Hematopoietic multipotent progenitor cell treated with erythropoietin and hydrocortisone succinate and interleukin-3 and kit ligand, for 15 days (in vitro differentiated cells): ENCODE results near the gene EEF2.

Source experiments
- DNase-seq: peaks from one replicate; pipeline ENCODE4 v3.0.0-alpha.2; 2015; ENCODE audit warnings: low spot score

EEF2 gene

DNA sequence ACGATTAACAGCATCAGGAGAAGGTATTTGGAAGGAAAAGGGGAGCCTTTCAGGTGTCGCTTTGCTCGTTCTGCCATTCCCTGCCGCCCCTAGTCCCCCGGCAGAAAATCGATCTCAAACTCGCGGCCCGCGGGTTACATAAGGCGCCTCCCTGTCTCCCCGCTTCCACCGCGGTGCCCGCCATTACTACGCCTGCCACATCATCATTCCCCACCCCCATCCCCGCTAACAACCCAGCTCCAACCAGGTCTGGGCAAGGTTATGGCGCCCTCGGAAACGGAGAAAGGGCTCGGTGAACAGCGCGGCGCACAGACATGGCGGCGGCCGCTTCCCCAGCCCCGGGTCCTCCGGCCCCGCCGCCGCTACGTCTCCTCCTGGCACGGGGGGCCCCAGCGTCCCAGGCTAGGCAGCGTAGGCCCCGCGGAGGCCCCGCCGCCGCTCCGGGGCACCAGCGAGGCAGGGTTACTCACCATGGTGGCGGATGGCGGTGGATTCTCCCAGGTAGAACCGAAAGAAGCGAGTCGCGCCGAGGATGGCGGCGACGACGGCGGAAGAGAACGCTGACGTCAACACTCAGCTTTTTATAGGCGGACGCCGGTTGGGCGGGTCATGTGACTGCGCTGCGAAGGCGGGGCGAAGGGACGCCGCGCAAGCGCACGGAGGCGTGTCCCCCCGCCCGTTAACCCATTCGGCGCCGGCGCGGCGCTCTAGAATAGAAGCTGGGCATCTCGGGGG lies at the start of gene EEF2:
EEF2 (minus strand) TSS at position 556 of the 735 bp plus-strand sequence; CDS start at position 473, 83 bp downstream.
- DNase-seq: peak; percentile 96

DNA sequence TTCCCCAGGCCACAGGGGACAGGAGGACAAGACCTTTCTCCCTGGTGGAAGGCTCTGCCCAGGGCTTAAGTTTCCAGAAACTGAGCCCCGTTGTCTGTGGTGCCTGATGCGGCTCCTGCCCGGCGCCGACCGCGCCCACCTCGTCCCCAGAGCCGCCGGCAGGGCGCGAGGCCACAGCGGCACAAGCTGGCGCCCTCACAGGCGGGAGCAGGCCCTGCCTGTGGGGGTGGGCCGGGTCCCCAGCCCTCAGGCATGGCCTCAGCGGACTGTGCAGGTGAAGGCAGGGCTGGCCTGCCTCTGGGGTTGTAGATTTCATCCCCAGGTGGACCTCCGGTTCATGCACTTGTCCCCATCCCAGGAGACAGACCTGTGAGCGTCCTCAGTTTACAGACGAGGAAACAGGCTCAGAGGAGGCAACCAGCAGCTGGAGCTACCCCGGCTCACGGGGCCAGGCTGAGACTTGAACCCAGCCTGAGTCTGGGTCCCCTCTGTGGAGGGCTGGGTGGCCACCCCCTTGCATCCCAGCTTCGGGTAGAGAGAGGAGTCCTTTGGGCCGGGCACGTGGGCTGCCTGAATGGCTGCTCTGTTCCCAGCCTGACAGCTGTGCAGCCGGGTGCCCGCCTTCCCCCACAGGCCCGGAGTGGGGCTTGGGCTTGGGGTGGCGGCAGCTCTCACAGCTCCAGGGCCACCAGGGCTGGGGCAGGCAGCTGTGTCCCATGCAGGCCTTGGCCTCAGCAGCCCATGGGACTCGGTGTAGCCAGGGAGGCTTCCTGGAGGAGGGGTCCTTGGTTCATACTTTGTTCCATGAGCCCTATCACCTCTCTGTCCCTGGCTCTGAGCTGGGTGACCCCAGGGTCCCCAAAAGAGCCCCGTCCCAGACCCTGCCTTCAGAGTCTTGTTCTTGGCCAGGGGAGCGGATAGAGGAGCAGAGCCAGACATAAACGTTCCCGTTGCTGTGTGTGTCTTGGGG lies 49.1 kb upstream of the EEF2 start:
- DNase-seq: no peak

DNA sequence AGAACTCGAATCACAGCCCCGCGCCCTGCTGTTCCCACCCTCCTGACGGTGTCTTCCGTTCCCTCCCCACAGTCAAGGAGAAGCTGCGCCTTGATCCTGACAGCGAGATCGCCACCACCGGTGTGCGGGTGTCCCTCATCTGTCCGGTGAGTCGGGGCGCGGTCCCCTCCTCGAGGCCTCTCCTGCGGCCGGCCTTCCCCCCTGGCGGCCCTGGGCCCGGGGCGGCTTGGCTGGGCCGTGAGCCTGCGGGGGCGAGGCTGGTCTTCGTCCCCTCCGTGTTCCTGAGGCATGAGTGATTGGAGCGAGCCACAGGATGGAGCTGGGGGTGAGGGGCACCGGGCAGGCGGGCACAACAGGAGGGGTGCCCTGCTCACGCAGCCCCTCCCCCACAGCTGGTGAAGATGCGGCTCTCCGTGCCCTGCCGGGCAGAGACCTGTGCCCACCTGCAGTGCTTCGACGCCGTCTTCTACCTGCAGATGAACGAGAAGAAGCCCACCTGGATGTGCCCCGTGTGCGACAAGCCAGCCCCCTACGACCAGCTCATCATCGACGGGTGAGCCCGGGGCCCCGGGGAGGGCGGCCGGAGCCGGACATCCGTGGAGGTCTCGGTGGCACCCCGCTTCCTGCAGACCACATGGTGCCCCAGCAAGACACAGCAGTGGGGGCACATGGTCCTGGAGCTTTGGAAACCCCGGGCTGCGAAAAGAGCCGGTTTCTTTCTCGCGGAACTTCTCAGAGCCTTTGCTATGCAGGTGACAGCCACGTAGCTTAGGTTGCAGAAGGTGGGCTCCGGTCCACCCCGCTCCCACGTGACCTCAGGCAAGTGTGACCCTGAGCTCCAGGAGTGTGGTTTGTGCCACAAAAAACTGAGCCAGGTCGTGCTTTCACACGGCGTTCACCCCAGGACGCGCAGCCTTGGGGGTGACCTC lies 48.0 kb upstream of the EEF2 start:
- DNase-seq: no peak

DNA sequence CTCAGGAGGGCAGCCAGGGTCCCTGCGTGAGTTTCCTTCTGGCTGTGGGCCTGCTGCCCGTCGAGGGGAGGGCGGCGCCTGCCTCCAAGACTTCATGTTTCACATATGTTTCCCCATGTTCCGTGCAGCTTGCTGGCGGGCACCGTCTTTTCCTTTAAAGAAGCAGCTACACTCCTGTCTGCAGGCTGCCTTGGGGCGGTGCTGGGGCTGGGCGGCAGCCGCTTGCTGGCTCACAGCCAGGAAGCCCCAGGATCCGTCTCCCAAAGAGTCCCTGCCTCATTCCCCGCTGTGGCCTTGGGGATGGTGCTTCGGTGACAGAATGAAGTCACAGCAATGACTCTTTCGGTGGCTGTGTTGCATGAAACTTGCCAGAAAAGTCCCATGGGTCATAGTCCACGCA lies 47.2 kb upstream of the EEF2 start:
- no peak for DNase-seq

DNA sequence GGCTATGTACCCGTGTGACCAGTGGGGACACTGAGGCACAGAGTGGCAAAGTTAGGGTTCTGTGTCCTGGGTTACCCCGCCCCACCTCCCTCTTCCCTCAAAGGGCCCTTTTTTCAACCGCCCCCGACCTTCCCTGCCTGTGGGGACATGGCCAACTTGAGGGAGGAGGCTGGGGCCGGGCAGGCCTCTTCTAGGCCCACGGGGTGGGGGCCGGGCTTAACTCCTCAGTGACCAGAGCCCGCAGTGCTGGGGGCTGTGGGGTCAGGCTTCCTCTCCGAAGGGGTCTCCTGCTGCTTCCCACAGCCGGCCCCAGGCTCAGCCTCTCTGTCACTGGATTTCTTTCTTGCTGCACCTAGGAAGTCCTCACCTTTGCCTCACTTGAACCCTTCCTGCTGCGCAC lies 46.2 kb upstream of the EEF2 start:
- DNase-seq: no peak

DNA sequence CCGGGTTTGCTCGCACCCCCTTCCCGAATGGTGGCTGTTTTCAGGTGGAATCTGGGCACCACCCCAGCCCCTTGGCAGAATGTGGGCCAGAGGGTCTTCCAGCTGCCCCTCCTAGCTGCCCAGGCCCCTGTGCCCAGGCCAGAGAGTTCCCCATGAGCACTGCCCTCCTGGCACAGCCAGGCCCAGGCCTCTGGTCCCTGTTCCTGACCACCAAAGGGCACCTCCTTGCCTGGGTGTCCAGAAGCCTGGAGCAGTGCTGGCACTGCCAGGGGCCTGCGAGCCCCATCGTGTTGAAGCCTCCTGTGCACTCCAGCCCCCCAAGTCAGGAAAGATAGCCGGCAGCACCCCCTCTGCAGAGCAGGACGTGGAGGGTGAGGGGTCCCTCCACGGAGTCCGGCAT lies 45.7 kb upstream of the EEF2 start:
- no peak for DNase-seq

DNA sequence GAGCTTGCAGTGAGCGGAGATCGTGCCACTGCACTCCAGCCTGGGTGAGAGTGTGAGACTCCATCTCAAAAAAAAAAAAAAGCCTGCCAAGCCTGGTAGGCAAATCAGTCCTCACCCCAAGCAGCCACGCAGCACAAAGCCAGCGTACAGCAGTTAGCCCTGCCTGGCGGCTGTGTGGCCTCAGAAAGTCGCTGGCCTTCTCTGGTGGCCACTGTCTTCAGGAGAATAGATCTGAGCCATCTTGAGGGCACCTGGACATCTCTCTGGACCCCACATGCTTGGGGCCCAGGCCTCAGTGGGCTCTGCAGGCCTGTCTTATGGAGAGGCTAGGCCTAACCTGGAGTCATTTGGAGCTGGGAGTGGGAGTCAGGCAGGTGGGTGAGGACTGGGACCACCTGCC lies 45.3 kb upstream of the EEF2 start:
- DNase-seq: no peak

DNA sequence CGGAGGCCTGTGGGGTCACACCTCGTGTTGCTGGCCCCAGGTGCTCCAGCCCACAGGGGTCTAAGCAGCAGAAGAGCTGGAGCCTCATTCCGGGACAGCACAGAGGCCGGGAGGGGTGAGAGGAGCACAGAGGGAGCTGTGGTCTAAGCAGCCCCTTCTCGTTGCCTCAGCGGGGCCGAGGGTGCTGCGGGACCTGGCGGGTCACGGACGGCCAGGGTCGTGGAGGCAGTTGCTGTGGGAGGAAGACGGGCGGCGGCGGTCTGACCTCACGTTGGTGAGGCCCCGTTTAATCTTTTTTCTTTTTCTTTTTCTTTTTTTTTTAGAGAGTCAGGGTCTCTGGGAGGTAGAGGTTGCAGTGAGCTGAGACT lies 44.0 kb upstream of the EEF2 start:
- DNase-seq: no peak

DNA sequence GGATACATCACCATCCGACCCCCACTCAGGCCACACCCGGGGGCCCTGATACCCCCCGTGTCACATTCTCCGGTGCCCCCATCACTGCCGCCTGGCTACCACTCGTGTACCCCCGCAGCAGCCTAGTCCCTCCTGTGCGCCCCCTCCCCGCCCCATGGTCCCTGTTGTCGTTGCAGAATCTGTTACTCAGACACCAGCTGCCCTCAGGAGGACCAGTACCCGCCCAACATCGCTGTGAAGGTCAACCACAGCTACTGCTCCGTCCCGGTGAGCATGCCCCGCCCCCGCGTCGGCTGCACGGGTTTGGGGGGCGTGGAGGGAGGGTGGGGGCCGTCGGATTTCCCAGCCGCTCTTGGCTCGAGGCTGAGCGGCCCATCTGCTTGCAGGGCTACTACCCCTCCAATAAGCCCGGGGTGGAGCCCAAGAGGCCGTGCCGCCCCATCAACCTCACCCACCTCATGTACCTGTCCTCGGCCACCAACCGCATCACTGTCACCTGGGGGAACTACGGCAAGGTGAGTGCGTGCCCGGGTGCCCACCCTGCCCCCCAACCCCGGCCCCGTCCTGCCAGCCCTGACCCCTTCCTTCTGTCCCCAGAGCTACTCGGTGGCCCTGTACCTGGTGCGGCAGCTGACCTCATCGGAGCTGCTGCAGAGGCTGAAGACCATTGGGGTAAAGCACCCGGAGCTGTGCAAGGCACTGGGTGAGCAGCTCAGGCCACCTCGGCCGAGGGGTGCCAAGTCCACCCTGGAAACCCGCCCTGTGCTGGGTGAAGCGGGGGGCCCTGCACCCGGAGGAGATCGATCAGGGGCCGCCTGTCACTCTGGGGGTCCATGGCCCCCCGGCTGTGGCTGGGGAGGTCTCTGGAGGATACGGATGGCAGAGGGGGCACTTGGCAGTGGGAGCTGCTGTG lies 43.3 kb upstream of the EEF2 start:
- no peak for DNase-seq

DNA sequence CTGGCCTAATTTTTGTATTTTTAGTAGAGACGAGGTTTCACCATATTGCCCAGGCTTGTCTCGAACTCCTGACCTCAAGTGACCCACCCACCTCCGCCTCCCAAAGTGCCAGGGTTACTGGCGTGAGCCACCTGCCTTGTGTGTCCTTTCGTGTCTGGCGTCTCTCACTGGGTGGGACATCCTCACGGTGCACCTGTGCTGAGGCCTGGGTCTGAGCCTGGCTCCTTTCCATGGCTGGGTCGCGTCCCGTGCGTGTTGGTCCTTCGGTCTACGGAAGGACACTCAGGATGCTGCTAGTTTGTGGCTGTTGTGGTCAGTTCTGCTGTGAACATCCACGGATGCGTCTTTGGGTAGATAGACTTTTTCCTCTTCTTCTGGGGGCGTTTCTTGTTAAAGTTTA lies 41.9 kb upstream of the EEF2 start:
- DNase-seq: no peak

DNA sequence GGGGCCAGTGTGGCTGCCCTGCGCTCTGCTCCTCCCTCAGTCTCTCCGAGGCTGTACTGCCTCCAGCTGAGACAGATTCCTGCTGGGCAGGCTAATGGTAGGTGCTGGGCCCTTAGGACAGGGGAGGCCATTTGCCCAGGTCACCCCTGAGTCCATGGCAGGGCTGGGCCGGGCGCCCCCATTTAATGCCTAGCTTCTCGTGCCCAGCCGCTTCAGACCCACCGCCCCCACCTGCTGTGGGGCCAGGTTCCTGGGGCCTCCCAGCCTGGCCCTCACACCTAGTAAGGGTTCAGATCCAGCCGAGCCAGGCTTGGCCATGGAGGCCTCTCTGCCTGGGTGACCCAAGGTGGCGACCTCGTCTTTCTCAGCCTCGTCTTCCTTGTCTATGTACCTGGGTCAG lies 40.1 kb upstream of the EEF2 start:
- DNase-seq: no peak

DNA sequence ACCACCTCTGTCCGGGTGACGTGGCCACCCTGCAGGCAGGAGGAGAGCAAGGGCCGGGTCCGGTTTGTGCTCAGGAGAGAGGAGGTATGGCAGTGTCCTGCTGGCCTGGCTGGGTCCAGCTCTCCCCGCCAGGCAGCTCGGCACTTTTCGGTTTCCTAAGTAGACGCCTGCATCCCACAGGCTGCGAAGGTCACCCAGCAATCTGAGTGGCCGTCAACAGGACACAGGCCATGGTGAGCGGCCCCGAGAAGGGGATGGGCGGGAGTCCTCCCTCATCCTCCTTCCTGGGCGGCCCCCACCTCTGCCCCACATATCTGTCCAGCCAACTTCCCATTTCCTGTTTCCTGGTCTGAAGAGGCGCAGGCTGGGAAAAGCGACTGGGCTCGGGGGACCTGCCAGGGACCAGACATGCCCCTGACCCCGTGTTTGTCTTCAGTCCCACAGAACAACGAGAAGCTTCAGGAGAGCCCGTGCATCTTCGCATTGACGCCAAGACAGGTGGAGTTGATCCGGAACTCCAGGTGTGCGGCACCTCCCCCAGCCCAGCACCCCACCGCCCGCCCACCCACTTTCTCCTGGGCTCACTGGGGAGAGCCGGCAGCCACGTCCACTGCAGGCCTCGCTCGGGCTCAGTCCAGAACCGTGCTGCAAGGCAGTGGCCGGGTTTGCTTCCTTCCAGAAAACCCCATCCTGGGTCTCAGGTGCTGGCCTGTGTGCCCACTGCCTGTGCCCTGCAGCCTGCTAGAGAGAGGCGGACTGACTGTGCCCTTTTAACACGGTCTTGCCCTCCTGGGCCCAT lies 38.5 kb upstream of the EEF2 start:
- no peak for DNase-seq

DNA sequence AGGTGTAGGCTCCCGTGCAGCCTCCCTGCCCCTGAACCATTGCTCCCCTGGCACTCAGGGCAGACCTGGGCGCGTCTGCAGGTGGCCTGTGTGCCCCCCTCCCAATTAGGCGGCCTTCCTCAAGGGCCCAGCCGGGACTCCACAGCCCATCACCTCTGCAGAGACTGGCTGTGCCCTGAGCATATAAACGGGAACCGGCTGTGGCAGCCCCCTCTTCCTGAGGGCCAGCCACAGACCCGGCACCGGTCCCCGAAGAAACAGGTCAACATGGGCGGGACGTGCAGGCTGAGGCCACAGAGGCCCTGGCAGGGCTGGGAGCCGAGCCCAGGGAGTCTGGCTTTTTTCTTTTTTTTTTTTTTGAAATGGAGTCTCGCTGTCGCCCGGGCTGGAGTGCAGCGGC lies 34.3 kb upstream of the EEF2 start:
- no peak for DNase-seq

DNA sequence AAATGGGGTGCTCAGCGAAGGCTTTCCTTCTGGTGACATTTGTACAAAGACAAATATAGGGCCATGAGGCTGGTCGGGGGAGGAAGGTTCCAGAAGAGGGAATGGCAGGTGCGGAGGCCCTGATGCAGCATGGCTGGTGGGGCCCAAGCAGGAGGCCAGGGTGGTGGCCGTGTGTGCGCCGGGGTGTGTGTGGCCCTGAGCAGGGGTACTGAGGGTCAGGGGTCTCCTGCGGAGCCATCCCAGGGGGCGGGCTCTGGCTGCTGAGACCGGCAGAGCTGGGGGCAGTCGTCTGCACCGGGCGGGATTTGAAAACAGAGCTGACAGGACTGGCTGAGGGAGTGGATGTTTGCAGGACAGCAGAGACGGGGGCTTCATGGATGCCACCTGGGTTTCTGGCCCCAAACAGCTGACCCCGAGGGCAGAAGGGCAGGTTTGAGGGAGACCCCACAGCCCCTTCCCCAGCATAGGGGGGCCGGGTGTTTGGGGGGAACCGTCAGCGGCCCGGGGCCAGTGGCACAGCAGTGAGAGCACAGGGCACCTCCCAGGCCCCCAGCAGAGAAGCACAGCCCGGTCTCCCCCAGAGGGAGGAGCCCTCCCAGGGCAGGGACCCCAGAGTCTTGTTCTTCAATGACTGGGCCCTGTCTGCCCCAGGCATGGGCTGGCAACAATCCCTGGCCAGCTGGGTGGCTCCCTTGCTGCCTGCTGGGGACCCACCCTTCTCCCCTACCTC lies 33.7 kb upstream of the EEF2 start:
- DNase-seq: no peak

DNA sequence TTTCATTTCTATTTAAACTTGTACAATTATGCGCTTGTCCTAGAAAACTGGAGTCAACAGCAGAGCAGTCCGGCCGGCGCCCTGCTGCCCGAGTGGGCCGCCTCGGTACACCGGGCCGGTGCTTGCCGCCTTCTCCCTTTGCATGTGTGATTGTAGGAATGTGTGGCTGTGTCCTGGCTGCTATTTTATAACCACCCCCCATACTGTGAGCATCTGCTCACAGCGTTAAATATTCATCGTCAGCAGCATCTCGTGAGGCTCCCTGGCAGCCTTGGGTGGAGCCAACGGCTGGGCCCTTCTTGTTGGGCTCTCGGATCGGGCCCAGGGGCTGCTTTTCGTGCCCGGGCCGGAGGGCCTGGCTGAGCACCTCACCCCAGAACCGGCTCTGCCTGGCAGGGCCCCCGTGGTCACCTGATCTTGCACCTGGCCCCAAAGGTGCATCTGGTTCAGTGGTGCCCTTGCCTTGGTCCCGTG lies 32.9 kb upstream of the EEF2 start:
- DNase-seq: no peak

DNA sequence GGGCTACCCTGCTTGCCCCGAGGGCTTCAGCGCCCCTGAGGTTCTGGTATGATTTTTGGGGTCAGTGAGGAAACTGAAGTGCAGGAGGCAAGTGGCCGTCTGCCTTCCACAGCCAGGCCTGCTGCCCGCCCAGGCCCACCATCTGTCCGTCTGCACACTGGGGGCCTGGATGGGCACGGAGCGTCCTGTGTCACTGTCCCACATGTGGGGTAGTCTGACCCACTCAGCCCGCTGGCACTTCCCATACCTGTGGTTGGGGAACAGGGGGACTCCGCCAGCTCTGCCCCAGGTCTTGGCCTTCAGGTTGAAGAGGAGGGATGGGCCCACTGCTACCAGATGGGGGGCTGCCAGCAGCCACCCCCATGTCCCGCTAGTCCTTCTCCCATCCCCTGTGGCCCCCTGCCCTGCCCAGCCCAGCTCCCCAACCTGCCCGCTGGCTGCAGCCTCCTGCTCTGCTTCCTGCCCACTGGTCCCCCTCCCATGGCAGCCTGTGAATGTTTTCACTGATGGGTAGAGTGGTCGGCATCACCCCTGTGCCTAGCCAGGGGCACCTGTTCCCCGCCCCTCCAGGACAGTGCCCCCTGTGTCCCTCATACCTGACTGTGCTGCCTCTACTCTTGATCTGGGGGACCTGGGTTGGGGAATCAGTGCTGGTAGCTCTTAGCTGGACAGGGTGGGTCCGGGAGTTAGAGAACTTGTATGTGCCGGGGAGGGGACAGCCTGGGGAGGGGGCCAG lies 31.8 kb upstream of the EEF2 start:
- no peak for DNase-seq

DNA sequence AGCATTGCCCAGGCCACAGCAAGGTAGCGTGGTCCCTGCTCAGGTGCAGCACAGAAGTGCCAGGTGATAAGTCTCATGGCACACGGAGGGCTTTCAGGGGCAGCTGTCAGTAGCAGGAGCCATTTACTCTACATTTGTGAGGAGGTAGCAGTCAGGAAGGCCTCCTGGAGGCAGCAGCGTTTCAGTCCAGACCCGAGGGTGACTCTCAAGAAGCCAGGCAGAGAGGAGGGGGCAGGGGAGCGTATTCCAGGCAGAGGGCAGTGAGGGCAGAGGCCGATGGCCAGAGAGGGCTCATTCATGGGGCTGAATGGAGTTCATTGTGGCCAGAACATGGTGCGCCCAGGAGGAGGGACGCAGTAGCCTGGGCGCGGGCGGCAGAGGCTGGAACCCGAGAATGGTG lies 31.2 kb upstream of the EEF2 start:
- DNase-seq: no peak

DNA sequence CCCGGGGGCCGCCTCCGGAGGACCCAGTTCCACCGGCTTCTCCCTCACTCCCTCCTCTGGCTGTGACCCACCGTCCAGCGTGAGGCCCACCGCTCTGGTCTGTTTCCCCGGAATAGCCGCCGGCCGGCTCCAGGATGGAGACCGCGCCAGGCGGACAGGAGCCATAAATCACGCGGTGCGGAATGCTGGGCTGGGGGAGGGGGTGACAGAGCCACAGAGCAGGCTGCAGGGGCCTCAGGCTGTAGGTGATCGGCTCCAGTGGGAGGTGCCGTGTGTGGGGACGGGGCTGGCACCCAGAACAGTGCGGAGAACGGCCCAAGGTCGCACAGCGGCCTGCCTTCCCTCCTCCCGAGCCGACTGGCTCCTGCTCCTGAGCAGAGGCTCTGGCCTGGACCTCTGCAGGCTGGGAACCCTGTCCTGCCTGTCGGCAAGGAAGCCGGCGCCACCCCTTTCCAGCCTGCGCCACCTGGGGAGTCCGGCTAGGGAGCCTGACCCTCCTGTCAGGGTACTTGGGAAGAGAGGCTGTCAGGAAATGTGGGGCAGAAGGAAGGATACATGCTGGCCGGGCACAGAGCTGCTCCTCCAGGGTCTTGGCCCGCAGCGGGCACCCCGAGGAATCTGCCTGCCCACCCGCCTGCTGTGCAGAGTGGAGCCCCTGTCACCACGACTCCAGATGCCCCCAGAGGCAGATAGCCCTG lies 30.6 kb upstream of the EEF2 start:
- no peak for DNase-seq
